Neural cell (in vitro differentiated cells): ENCODE data around the gene CERT1. TPM values are rescaled to one million over a fixed set of nuclear protein-coding genes. Genes with fewer than 3 reads are reported as not detected.
"Not testable (repeated sequence)": the region's sequence is repeated elsewhere in the genome, so short reads cannot be mapped to it uniquely, and the experiment has no call there.

Source experiments
- H2AFZ ChIP-seq: fragments of 200-600, 300-800 bp; sonication (generic), shearing (Covaris generic); 2 replicates; pipeline ENCODE4 v1.6.0; 2014; ENCODE audit warnings: low read depth, mild to moderate bottlenecking, antibody characterized with exemption, low read length, moderate library complexity
- H3F3A ChIP-seq: fragments of 200-600 bp; shearing (Covaris generic); 2 replicates; pipeline ENCODE4 v1.6.1; 2016; ENCODE audit warnings: mild to moderate bottlenecking, moderate library complexity, mixed read lengths, antibody characterized with exemption, low read length; ENCODE audit not compliant: insufficient read depth, poor library complexity, severe bottlenecking
- H3K27ac ChIP-seq: fragments of 200-600, 300-800 bp; sonication (generic), shearing (Covaris generic); 2 replicates; pipeline ENCODE4 v1.5.1; 2014; ENCODE audit warnings: mild to moderate bottlenecking, low read length, moderate library complexity
- H3K27me3 ChIP-seq: fragments of 300-800, 200-600 bp; sonication (generic), shearing (Covaris generic); 2 replicates; pipeline ENCODE4 v1.6.0; 2014; ENCODE audit warnings: mild to moderate bottlenecking, low read depth, low read length, moderate library complexity; ENCODE audit not compliant: insufficient read depth
- H3K36me3 ChIP-seq: fragments of 300-800, 200-600 bp; sonication (generic), shearing (Covaris generic); 2 replicates; pipeline ENCODE4 v1.5.1; 2014; ENCODE audit warnings: mild to moderate bottlenecking, antibody characterized with exemption, low read length, moderate library complexity; ENCODE audit not compliant: insufficient read depth
- H3K4me2 ChIP-seq: fragments of 300-800, 200-600 bp; sonication (generic), shearing (Covaris generic); 2 replicates; pipeline ENCODE4 v1.6.0; 2014; ENCODE audit warnings: mild to moderate bottlenecking, low read length
- H3K4me3 ChIP-seq: fragments of 300-800, 200-600 bp; sonication (generic), shearing (Covaris generic); 2 replicates; pipeline ENCODE4 v1.5.1; 2014; ENCODE audit warnings: mild to moderate bottlenecking, low read length, moderate library complexity
- H3K79me2 ChIP-seq: fragments of 200-600 bp; shearing (Covaris generic); replicated peaks from 2 replicates; pipeline ENCODE4 v1.6.0; 2014; ENCODE audit warnings: mild to moderate bottlenecking, low read length, moderate library complexity; ENCODE audit not compliant: insufficient read depth
- H3K9ac ChIP-seq: fragments of 300-800, 200-600 bp; sonication (generic), shearing (Covaris generic); 2 replicates; pipeline ENCODE4 v1.6.1; 2016; ENCODE audit warnings: mild to moderate bottlenecking, low read length, mixed read lengths
- H3K9me2 ChIP-seq: fragments of 200-600 bp; shearing (Covaris generic); 2 replicates; pipeline ENCODE4 v1.6.1; 2016; ENCODE audit warnings: mild to moderate bottlenecking, low read length, mixed read lengths; ENCODE audit not compliant: insufficient read depth
- H3K9me3 ChIP-seq: fragments of 200-600, 300-800 bp; sonication (generic), shearing (Covaris generic); 2 replicates; pipeline ENCODE4 v1.6.1; 2016; ENCODE audit warnings: mild to moderate bottlenecking, mixed run types, low read length, moderate library complexity, mixed read lengths
- H4K20me1 ChIP-seq: fragments of 200-600 bp; shearing (Covaris generic); 2 replicates; pipeline ENCODE4 v1.6.1; 2016; ENCODE audit warnings: mild to moderate bottlenecking, mixed run types; ENCODE audit not compliant: insufficient read depth
- MXI1 ChIP-seq: fragments of 450-650 bp; conservative IDR thresholded peaks from 2 replicates; pipeline ENCODE4 v1.6.1; 2014; ENCODE audit warnings: antibody characterized with exemption, mild to moderate bottlenecking; ENCODE audit not compliant: poor library complexity, severe bottlenecking
- POLR2AphosphoS5 ChIP-seq: IDR thresholded peaks from 2 replicates; pipeline ENCODE4 v1.6.1; 2012
- polyA plus RNA-seq: library from polyadenylated mRNA; depleted of rRNA; stranded (reverse); fragments of >200 nt; gene quantifications from 2 replicates; pipeline ENCODE4 v1.2.3, GENCODE V29; 2014
- TF ChIP-seq, protein P1 (sequence below): IDR thresholded peaks from 2 replicates; pipeline ENCODE4 v1.6.1; 2012; ENCODE audit warnings: borderline replicate concordance

CERT1 gene
- polyA plus RNA-seq, 1 donor from 2014 or later, result 24.3 TPM

DNA sequence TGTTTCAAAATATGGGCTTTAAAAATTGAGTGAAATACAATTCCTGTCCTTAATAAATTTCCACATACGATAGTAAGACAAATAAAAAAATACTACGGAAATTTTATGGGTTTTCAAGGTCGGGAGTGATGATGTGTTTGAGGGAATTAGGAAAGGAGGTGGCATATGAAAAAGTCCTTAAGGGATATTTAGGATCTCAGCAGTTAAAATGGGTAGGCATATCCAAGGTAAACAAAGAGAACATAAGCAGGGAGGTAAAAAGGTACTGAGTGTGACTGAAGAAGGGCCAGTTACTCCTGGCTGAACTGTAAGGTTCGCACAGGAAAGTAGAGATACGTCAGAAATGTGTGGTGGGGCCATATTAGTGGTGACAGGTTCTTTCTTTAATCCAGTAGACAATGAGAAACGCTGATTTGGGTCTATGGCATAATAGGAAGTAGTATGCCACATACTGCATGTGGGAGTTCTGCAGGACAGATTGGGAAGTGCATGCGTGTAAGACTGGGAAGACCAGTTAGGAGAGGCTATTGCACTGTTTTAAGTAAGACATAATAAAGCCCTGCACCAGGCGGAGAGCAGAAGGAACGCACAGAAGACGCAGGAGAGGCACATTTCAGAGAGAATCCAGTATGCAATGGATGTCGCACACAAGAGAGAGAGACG, 175.3 kb downstream of the CERT1 start:
- Histone ChIP-seq H3K9ac (peak overlapping the region; percentile 95), H3K4me3 (peak overlapping the region; percentile 97), H3K9me2 (no peaks in the 10 kb centered on the region), H4K20me1 (peaks cover 11% of the 10 kb centered on the region), H3K9me3 (no peaks in the 10 kb centered on the region), H2AFZ (peak overlapping the region; percentile 59), H3K36me3 (no peaks in the 10 kb centered on the region), H3K79me2 (peaks cover 37% of the 10 kb centered on the region), H3K4me2 (peak overlapping the region; percentile 57), H3K27ac (peak overlapping the region; percentile 99), H3F3A (peaks cover 8% of the 10 kb centered on the region), H3K27me3 (no peaks in the 10 kb centered on the region)
- TF ChIP-seq POLR2AphosphoS5 (peak; percentile 4), MXI1 (no peak)
- TF ChIP-seq, protein P1, sequence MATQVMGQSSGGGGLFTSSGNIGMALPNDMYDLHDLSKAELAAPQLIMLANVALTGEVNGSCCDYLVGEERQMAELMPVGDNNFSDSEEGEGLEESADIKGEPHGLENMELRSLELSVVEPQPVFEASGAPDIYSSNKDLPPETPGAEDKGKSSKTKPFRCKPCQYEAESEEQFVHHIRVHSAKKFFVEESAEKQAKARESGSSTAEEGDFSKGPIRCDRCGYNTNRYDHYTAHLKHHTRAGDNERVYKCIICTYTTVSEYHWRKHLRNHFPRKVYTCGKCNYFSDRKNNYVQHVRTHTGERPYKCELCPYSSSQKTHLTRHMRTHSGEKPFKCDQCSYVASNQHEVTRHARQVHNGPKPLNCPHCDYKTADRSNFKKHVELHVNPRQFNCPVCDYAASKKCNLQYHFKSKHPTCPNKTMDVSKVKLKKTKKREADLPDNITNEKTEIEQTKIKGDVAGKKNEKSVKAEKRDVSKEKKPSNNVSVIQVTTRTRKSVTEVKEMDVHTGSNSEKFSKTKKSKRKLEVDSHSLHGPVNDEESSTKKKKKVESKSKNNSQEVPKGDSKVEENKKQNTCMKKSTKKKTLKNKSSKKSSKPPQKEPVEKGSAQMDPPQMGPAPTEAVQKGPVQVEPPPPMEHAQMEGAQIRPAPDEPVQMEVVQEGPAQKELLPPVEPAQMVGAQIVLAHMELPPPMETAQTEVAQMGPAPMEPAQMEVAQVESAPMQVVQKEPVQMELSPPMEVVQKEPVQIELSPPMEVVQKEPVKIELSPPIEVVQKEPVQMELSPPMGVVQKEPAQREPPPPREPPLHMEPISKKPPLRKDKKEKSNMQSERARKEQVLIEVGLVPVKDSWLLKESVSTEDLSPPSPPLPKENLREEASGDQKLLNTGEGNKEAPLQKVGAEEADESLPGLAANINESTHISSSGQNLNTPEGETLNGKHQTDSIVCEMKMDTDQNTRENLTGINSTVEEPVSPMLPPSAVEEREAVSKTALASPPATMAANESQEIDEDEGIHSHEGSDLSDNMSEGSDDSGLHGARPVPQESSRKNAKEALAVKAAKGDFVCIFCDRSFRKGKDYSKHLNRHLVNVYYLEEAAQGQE, result no peak

DNA sequence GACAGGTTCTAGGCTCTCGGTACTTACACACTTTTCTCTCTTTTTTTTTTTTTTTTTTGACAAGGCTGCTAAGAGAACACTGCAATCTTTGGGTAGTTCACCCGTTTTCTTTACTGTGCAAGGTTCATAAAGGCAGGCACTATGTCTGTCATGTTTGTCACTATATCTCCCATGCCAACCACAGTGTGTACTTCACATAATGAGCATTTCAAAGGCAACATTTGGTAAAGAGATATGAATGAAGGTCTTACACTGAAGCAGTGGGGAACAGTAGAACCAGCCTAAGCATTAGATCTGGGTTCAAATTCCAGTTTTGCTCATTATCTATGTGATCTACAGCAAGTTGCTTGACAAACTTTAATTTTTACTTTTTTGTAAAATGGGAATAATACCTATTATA, 175.9 kb downstream of the CERT1 start:
- TF ChIP-seq, protein P1, result no peak
- Histone ChIP-seq H4K20me1 (peaks cover 7% of the 10 kb centered on the region), H3F3A (peaks cover 8% of the 10 kb centered on the region), H3K9ac (peak overlapping the region; percentile 95), H3K36me3 (no peaks in the 10 kb centered on the region), H3K27ac (peak overlapping the region; percentile 99), H3K9me3 (no peaks in the 10 kb centered on the region), H3K27me3 (no peaks in the 10 kb centered on the region), H3K4me3 (peak overlapping the region; percentile 97), H3K9me2 (no peaks in the 10 kb centered on the region), H3K79me2 (peaks cover 31% of the 10 kb centered on the region), H3K4me2 (peak overlapping the region; percentile 57), H2AFZ (peak overlapping the region; percentile 59)

DNA sequence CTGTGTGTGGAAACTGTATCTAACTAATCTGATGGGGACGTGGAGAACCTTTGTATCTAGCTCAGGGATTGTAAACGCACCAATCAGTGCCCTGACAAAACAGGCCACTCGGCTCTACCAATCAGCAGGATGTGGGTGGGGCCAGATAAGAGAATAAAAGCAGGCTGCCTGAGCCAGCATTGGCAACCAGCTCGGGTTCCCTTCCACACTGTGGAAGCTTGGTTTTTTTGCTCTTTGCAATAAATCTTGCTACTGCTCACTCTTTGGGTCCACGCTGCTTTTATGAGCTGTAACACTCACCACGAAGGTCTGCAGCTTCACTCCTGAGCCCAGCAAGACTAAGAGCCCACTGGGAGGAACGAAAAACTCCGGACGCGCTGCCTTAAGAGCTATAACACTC, 177.0 kb downstream of the CERT1 start:
- H3K9me3 ChIP-seq, H3K27ac ChIP-seq, H3K9ac ChIP-seq, H2AFZ ChIP-seq, H3K36me3 ChIP-seq, H3K4me2 ChIP-seq, H3K9me2 ChIP-seq, H4K20me1 ChIP-seq, H3K4me3 ChIP-seq, H3K27me3 ChIP-seq, H3F3A ChIP-seq: not testable (repeated sequence)
- peaks cover 20% of the 10 kb centered on the region for H3K79me2 ChIP-seq

DNA sequence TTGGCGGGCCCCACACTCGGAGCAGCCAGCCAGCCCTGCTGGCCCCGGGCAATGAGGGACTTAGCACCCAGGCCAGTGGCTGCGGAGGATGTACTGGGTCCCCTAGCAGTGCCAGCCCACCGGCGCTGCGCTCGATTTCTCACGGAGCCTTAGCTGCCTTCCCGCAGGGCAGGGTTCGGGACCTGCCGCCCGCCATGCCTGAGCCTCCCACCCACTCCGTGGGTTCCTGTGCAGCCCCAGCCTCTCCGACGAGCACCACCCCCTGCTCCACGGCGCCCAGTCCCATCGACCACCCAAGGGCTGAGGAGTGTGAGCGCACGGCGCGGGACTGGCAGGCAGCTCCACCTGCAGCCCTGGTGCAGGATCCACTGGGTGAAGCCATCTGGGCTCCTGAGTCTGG, 177.7 kb downstream of the CERT1 start:
- H2AFZ ChIP-seq, H3K9me2 ChIP-seq, H3K27me3 ChIP-seq, H4K20me1 ChIP-seq, H3K36me3 ChIP-seq, H3K9me3 ChIP-seq, H3K4me2 ChIP-seq, H3K27ac ChIP-seq, H3F3A ChIP-seq, H3K4me3 ChIP-seq, H3K9ac ChIP-seq: not testable (repeated sequence)
- H3K79me2 ChIP-seq, result peaks cover 15% of the 10 kb centered on the region
